Activated CD4-positive, alpha-beta memory T cell treated with anti-CD3 and anti-CD28 coated beads, Interleukin-2, amount 10 ng/mL, durations not matched to agents 7 days and 5 days (primary cell): ENCODE results near the gene RAB7A. TPM values are rescaled to one million over a fixed set of nuclear protein-coding genes. Genes with fewer than 3 reads are reported as not detected.

Source experiments
- CTCF ChIA-PET: fragments of 350-600 bp; sonication (Branson Sonifier 250); formaldehyde crosslinking; loops from one replicate; lab custom pipeline; 2021; ENCODE audit warnings: antibody characterized with exemption, inconsistent platforms; lab: Charles Lee
- POLR2A ChIA-PET: fragments of 350-600 bp; sonication (Branson Sonifier 250); formaldehyde crosslinking; loops from one replicate; lab custom pipeline; 2021; ENCODE audit warnings: antibody characterized with exemption; lab: Charles Lee
- DNase-seq: peaks from one replicate; pipeline ENCODE4 v3.0.0-alpha.2; 2020
- H3K27ac Mint-ChIP-seq: one replicate; pipeline ENCODE4 v1.8.0; 2021; ENCODE audit warnings: mild to moderate bottlenecking, mixed read lengths
- H3K27me3 Mint-ChIP-seq: one replicate; pipeline ENCODE4 v1.8.0; 2021; ENCODE audit warnings: mixed read lengths
- H3K36me3 Mint-ChIP-seq: one replicate; pipeline ENCODE4 v1.8.0; 2021; ENCODE audit warnings: low read depth, mixed read lengths
- H3K4me1 Mint-ChIP-seq: one replicate; pipeline ENCODE4 v1.8.0; 2021; ENCODE audit warnings: mixed read lengths
- H3K4me3 Mint-ChIP-seq: one replicate; pipeline ENCODE4 v1.8.0; 2021; ENCODE audit warnings: mild to moderate bottlenecking, mixed read lengths
- H3K9me3 Mint-ChIP-seq: one replicate; pipeline ENCODE4 v1.8.0; 2021; ENCODE audit warnings: mixed read lengths
- total RNA-seq, 2 experiments: library from RNA; stranded (reverse); gene quantifications; one replicate each; pipeline ENCODE4 v1.2.3, GENCODE V29; 2021

The RAB7A gene
- total RNA-seq, 2 experiments from 2014 or later = 213 to 225 TPM

GRCh38 chr3:128801779-128802380 is 75.9 kb downstream of the RAB7A start:
- no peaks in the 10 kb centered on the region for H3K9me3 Mint-ChIP-seq
- H3K36me3 Mint-ChIP-seq = peaks cover 62% of the 10 kb centered on the region
- H3K27me3 Mint-ChIP-seq = no peaks in the 10 kb centered on the region
- ChIA-PET POLR2A (interaction anchor here (3.2 kb wide), 1 partner anchor 14 kb away, joined by 23 read pairs; no protein-coding TSS in a partner anchor), CTCF (interaction anchor here (2.6 kb wide), 1 partner anchor 184 kb away, joined by 11 read pairs; no protein-coding TSS in a partner anchor)
- H3K4me1 Mint-ChIP-seq = peaks cover 84% of the 10 kb centered on the region
- H3K4me3 Mint-ChIP-seq = peak overlapping the region; percentile 13
- H3K27ac Mint-ChIP-seq = peak overlapping the region; percentile 84
- DNase-seq = peak; percentile 28

GRCh38 chr3:128803307-128803706 is 77.3 kb downstream of the RAB7A start:
- H3K27ac Mint-ChIP-seq = peak overlapping the region; percentile 93
- H3K27me3 Mint-ChIP-seq = no peaks in the 10 kb centered on the region
- H3K9me3 Mint-ChIP-seq = no peaks in the 10 kb centered on the region
- H3K4me1 Mint-ChIP-seq = peaks cover 75% of the 10 kb centered on the region
- peaks cover 60% of the 10 kb centered on the region for H3K36me3 Mint-ChIP-seq
- H3K4me3 Mint-ChIP-seq = peak overlapping the region; percentile 70
- CTCF ChIA-PET = interaction anchor here (1.2 to 3.0 kb wide), 6 partner anchors 9 to 186 kb away, joined by 3 to 32 read pairs (median 8); no protein-coding TSS in a partner anchor
- POLR2A ChIA-PET = interaction anchor here (1.7 to 3.2 kb wide), 4 partner anchors 15 to 185 kb away, joined by 6 to 23 read pairs (median 12); partner anchors contain the start of gene ACAD9
- DNase-seq = no peak

GRCh38 chr3:128804017-128804810 is 78.2 kb downstream of the RAB7A start:
- Mint-ChIP-seq H3K4me3 (peak overlapping the region; percentile 70), H3K36me3 (peaks cover 58% of the 10 kb centered on the region), H3K4me1 (peaks cover 69% of the 10 kb centered on the region), H3K9me3 (no peaks in the 10 kb centered on the region), H3K27ac (peak overlapping the region; percentile 93), H3K27me3 (no peaks in the 10 kb centered on the region)
- ChIA-PET POLR2A (interaction anchor here (1.0 to 3.2 kb wide), 8 partner anchors 9 to 475 kb away, joined by 3 to 23 read pairs (median 6); partner anchors contain the start of genes ACAD9 and HMCES), CTCF (interaction anchor here (0.6 to 3.0 kb wide), 10 partner anchors 9 to 187 kb away, joined by 3 to 32 read pairs (median 4); no protein-coding TSS in a partner anchor)
- DNase-seq = peak; percentile 70

- no peak for DNase-seq
- no peaks in the 10 kb centered on the region for H3K9me3 Mint-ChIP-seq
- peaks cover 63% of the 10 kb centered on the region for H3K4me1 Mint-ChIP-seq
- peaks cover 58% of the 10 kb centered on the region for H3K36me3 Mint-ChIP-seq
- H3K27ac Mint-ChIP-seq = peak overlapping the region; percentile 93
- H3K27me3 Mint-ChIP-seq = no peaks in the 10 kb centered on the region
- POLR2A ChIA-PET = interaction anchor here (0.6 to 3.2 kb wide), 8 partner anchors 10 to 474 kb away, joined by 3 to 23 read pairs (median 4); partner anchors contain the start of genes ACAD9 and HMCES
- CTCF ChIA-PET = interaction anchor here (0.6 to 3.0 kb wide), 10 partner anchors 8 to 187 kb away, joined by 3 to 32 read pairs (median 4); no protein-coding TSS in a partner anchor
- peak overlapping the region; percentile 47 for H3K4me3 Mint-ChIP-seq
Measured at GRCh38 chr3:128804811-128805155, 78.8 kb downstream of the RAB7A start.

- no peak for DNase-seq
- peak overlapping the region; percentile 41 for H3K27ac Mint-ChIP-seq
- H3K9me3 Mint-ChIP-seq = no peaks in the 10 kb centered on the region
- POLR2A ChIA-PET = no interaction called here
- peaks cover 53% of the 10 kb centered on the region for H3K4me1 Mint-ChIP-seq
- H3K4me3 Mint-ChIP-seq = no peak overlapping the region
- H3K36me3 Mint-ChIP-seq = peaks cover 59% of the 10 kb centered on the region
- H3K27me3 Mint-ChIP-seq = no peaks in the 10 kb centered on the region
- CTCF ChIA-PET = interaction anchor here (3.0 kb wide), 1 partner anchor 11 kb away, joined by 20 read pairs; no protein-coding TSS in a partner anchor
Measured at GRCh38 chr3:128805772-128806171, 79.8 kb downstream of the RAB7A start.

GRCh38 chr3:128806588-128806987 is 80.6 kb downstream of the RAB7A start:
- H3K4me3 Mint-ChIP-seq = no peak overlapping the region

GRCh38 chr3:128807186-128807830 is 81.3 kb downstream of the RAB7A start:
- H3K27me3 Mint-ChIP-seq = no peaks in the 10 kb centered on the region
- POLR2A ChIA-PET = interaction anchor here (1.4 kb wide), 1 partner anchor 18 kb away, joined by 3 read pairs; no protein-coding TSS in a partner anchor
- H3K27ac Mint-ChIP-seq = peak overlapping the region; percentile 7
- H3K36me3 Mint-ChIP-seq = peaks cover 62% of the 10 kb centered on the region
- no peak for DNase-seq
- peaks cover 38% of the 10 kb centered on the region for H3K4me1 Mint-ChIP-seq
- H3K4me3 Mint-ChIP-seq = no peak overlapping the region
- H3K9me3 Mint-ChIP-seq = no peaks in the 10 kb centered on the region
- CTCF ChIA-PET = interaction anchor here (2.4 kb wide), 1 partner anchor 127 kb away, joined by 8 read pairs; no protein-coding TSS in a partner anchor

More at GRCh38 chr3:128806588-128806987, 80.6 kb downstream of the RAB7A start:
- CTCF ChIA-PET = interaction anchor here (2.4 kb wide), 1 partner anchor 126 kb away, joined by 8 read pairs; no protein-coding TSS in a partner anchor
- Mint-ChIP-seq H3K4me1 (peaks cover 45% of the 10 kb centered on the region), H3K27ac (peak overlapping the region; percentile 38), H3K36me3 (peaks cover 61% of the 10 kb centered on the region), H3K9me3 (no peaks in the 10 kb centered on the region), H3K27me3 (no peaks in the 10 kb centered on the region)
- DNase-seq = no peak
- POLR2A ChIA-PET = interaction anchor here (1.4 kb wide), 1 partner anchor 17 kb away, joined by 3 read pairs; no protein-coding TSS in a partner anchor

- peaks cover 74% of the 10 kb centered on the region for H3K36me3 Mint-ChIP-seq
- H3K27ac Mint-ChIP-seq = no peak overlapping the region
- DNase-seq = no peak
- no peak overlapping the region for H3K4me3 Mint-ChIP-seq
- H3K4me1 Mint-ChIP-seq = peaks cover 30% of the 10 kb centered on the region
- CTCF ChIA-PET = no interaction called here
- H3K27me3 Mint-ChIP-seq = no peaks in the 10 kb centered on the region
- H3K9me3 Mint-ChIP-seq = no peaks in the 10 kb centered on the region
- POLR2A ChIA-PET = no interaction called here
Measured at GRCh38 chr3:128808672-128809071, 82.7 kb downstream of the RAB7A start.

GRCh38 chr3:128813097-128813496 is 87.1 kb downstream of the RAB7A start:
- Mint-ChIP-seq H3K4me3 (no peak overlapping the region), H3K27ac (no peak overlapping the region), H3K4me1 (peaks cover 6% of the 10 kb centered on the region), H3K27me3 (no peaks in the 10 kb centered on the region), H3K36me3 (peaks cover 72% of the 10 kb centered on the region), H3K9me3 (no peaks in the 10 kb centered on the region)
- ChIA-PET CTCF (interaction anchor here (0.9 to 2.0 kb wide), 4 partner anchors 9 to 132 kb away, joined by 3 to 5 read pairs (median 4); no protein-coding TSS in a partner anchor), POLR2A (interaction anchor here (1.3 to 1.7 kb wide), 3 partner anchors 13 to 66 kb away, joined by 3 to 6 read pairs (median 4); partner anchors contain the start of gene ACAD9)
- DNase-seq = no peak

GRCh38 chr3:128814060-128814459 is 88.1 kb downstream of the RAB7A start:
- no peak for DNase-seq
- Mint-ChIP-seq H3K9me3 (no peaks in the 10 kb centered on the region), H3K27ac (no peak overlapping the region), H3K36me3 (peaks cover 75% of the 10 kb centered on the region), H3K4me1 (peaks cover 3% of the 10 kb centered on the region), H3K27me3 (no peaks in the 10 kb centered on the region), H3K4me3 (no peak overlapping the region)
- POLR2A ChIA-PET = interaction anchor here (1.0 to 1.7 kb wide), 3 partner anchors 14 to 132 kb away, joined by 3 to 6 read pairs (median 4); partner anchors contain the start of gene ACAD9
- CTCF ChIA-PET = interaction anchor here (1.2 to 1.8 kb wide), 3 partner anchors 10 to 205 kb away, joined by 3 to 4 read pairs (median 3); no protein-coding TSS in a partner anchor

- DNase-seq = no peak
- H3K4me1 Mint-ChIP-seq = peaks cover 3% of the 10 kb centered on the region
- CTCF ChIA-PET = interaction anchor here (1.2 kb wide), 1 partner anchor 206 kb away, joined by 3 read pairs; no protein-coding TSS in a partner anchor
- H3K27me3 Mint-ChIP-seq = no peaks in the 10 kb centered on the region
- no peak overlapping the region for H3K27ac Mint-ChIP-seq
- POLR2A ChIA-PET = interaction anchor here (1.0 to 1.7 kb wide), 2 partner anchors 15 to 133 kb away, joined by 3 to 4 read pairs; no protein-coding TSS in a partner anchor
- no peak overlapping the region for H3K4me3 Mint-ChIP-seq
- H3K36me3 Mint-ChIP-seq = peaks cover 72% of the 10 kb centered on the region
- no peaks in the 10 kb centered on the region for H3K9me3 Mint-ChIP-seq
Measured at GRCh38 chr3:128814519-128815317, 88.7 kb downstream of the RAB7A start.
